GM06990 (cell line): ENCODE results near the gene MIGA1.

Experiments
- DNase-seq: peaks from one replicate; pipeline ENCODE4 v3.0.0-alpha.2; 2011; ENCODE audit not compliant: insufficient read length; ENCODE audit errors: extremely low read depth
- H3K27me3 ChIP-seq: replicated peaks from 2 replicates; pipeline ENCODE4 v1.6.0; 2011; ENCODE audit warnings: low read length; ENCODE audit not compliant: control insufficient read depth, insufficient read depth
- H3K36me3 ChIP-seq: 2 replicates; pipeline ENCODE4 v1.5.1; 2011; ENCODE audit warnings: low read length; ENCODE audit not compliant: control insufficient read depth, insufficient read depth
- H3K4me3 ChIP-seq: replicated peaks from 2 replicates; pipeline ENCODE4 v1.5.1; 2011; ENCODE audit warnings: low read depth, mild to moderate bottlenecking, control low read depth, low read length
- CTCF ChIP-seq: IDR thresholded peaks from 2 replicates; pipeline ENCODE4 v1.5.1; 2011; ENCODE audit warnings: low read length, control low read depth, mild to moderate bottlenecking, inconsistent platforms; ENCODE audit not compliant: insufficient read depth, poor library complexity, severe bottlenecking

MIGA1 gene

GRCh38 chr1:77866296-77866695 lies 86.8 kb downstream of the MIGA1 start:
- TF ChIP-seq CTCF, result no peak
- Histone ChIP-seq H3K36me3 (no peaks in the 10 kb centered on the region; the same call in 1 of the 2 replicates), H3K4me3 (no peak overlapping the region), H3K27me3 (no peaks in the 10 kb centered on the region)
- no peak for DNase-seq

DNA sequence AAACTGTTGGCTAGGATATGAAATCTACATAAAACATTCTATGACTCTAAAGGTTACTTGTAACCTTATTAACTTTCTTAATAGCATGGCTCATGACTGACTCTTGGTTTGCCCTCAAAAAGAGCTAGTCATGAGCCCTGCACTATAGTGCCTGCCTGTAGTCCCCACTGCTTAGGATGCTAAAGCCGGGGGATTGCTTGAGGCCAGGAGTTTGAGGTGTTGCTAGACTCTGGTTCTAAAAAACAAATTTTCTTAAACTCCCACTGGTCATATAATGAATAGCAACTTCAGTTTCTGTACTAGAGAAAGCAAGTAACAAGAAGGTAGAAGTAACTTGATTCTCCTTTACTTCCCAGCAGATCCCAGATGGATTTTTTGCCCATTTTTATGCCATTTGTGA lies 93.2 kb downstream of the MIGA1 start:
- H3K27me3 ChIP-seq, result no peaks in the 10 kb centered on the region
- no peaks in the 10 kb centered on the region; the same call in 1 of the 2 replicates for H3K36me3 ChIP-seq
- TF ChIP-seq CTCF, result no peak
- no peak overlapping the region for H3K4me3 ChIP-seq
- no peak for DNase-seq

DNA sequence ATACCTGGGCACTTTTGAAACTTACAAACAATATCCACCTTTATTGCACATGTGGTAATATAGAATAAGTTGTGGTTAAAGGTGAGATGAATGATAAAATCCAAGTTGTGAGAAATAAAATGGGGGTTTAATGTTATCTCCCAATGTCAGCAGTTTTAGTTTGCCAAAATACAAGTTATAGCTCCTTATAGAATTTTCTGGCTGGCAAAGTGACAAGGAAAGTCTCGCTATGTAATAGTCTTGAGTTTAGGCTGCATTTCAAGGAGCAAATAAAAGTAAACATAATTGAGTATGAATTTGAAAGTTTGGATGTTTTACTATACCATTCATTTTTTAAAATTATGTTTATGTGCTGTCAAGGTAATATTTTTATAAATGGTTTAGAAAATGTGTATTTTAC lies 94.0 kb downstream of the MIGA1 start:
- no peak for DNase-seq
- no peak for TF ChIP-seq CTCF
- Histone ChIP-seq H3K4me3 (no peak overlapping the region), H3K27me3 (no peaks in the 10 kb centered on the region), H3K36me3 (no peaks in the 10 kb centered on the region; the same call in 1 of the 2 replicates)

GRCh38 chr1:77874804-77875445 lies 95.5 kb downstream of the MIGA1 start:
- no peak for TF ChIP-seq CTCF
- H3K4me3 ChIP-seq, result no peak overlapping the region
- no peaks in the 10 kb centered on the region for H3K36me3 ChIP-seq
- no peaks in the 10 kb centered on the region for H3K27me3 ChIP-seq
- DNase-seq, result no peak

DNA sequence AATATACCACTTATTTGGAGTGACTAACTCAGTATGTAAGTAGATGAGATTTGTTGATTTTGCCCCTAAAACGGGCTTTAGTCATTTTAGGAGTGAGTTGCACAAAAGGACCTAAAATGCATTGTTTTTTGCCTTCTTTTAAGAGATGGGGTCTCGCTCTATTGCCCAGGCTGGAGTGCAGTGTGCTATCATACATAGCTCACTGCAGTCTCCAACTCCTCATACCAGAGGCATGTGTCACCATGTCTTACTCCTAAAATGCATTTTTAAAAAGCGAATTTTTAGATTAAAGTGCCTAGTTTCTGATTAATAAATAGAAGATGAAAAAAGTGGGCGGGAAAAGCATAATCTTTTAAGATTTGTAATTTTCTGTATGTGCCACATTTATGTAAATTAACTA lies 97.4 kb downstream of the MIGA1 start:
- H3K36me3 ChIP-seq, result no peaks in the 10 kb centered on the region
- no peak for DNase-seq
- H3K4me3 ChIP-seq, result no peak overlapping the region
- no peaks in the 10 kb centered on the region for H3K27me3 ChIP-seq
- no peak for TF ChIP-seq CTCF

DNA sequence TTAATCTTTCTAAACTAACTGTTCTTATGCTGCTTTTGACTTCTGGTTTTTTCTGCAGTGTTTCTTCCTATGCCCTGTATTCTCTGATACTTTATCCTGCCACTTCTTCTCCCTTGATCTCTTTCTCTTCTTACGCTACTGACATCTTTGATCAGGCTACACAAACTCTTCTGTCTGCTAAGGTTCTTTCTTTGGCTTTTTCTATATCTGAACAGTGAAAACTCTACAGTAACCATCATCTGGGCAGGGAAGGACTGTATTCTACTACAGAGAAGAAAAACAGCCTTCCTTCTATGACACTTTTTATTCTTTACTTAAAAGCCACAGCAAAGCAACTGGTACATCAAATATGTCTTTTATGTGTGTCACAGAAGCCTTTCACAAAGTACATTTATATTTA lies 101.6 kb downstream of the MIGA1 start:
- H3K36me3 ChIP-seq, result no peaks in the 10 kb centered on the region
- H3K27me3 ChIP-seq, result no peaks in the 10 kb centered on the region
- H3K4me3 ChIP-seq, result no peak overlapping the region
- DNase-seq, result no peak
- no peak for TF ChIP-seq CTCF
